ENCODE measurements around the gene IFNG-AS1.

GRCh38 chr12:67982164-67982563, 7.1 kb upstream of the IFNG-AS1 start:
- TF ChIP-seq CTCF (tag by site-specific recombination; IDR thresholded peaks at IDR 0.05), result no peak
- no peak for TF ChIP-seq ZNF2 (tag by site-specific recombination; IDR thresholded peaks at IDR 0.05)
- TF ChIP-seq ZNF558 (tag by site-specific recombination; IDR thresholded peaks at IDR 0.05), result no peak
- no peak for TF ChIP-seq ZNF121 (tag by site-specific recombination; IDR thresholded peaks at IDR 0.05)
- TF ChIP-seq ZNF112 (tag by site-specific recombination; IDR thresholded peaks at IDR 0.05), result no peak
- TF ChIP-seq REST (tag by site-specific recombination; IDR thresholded peaks at IDR 0.05), result no peak
- no peak for TF ChIP-seq ZNF629 (tag by site-specific recombination; IDR thresholded peaks at IDR 0.05)
- no peak for TF ChIP-seq PBX3 (CRISPR knock-in tag; IDR thresholded peaks at IDR 0.05)
